HCT116 (cell line): Measurements from ENCODE around the gene SRP19. TPM values are rescaled to one million over a fixed set of nuclear protein-coding genes. Genes with fewer than 3 reads are reported as not detected.

Experiments used
- ATAC-seq: fragments of 200-7000 bp; cut with Tn5 transposase; 2 replicates; pipeline ENCODE4 v1.9.1; 2020; ENCODE audit warnings: mild to moderate bottlenecking, moderate library complexity
- BruUV-seq: library from RNA; stranded (reverse); fragments of 400-500 nt; replicated peaks from 2 replicates; lab custom pipeline; 2021; lab: Mats Ljungman, UMichigan
- CTCF ChIA-PET: fragments of 300-600 bp; sonication (Branson Sonifier 250); formaldehyde crosslinking; loops from one replicate; lab custom pipeline; 2021; ENCODE audit warnings: antibody characterized with exemption; lab: Charles Lee
- POLR2A ChIA-PET: fragments of 300-600, 350-600 bp; sonication (Branson Sonifier 250); formaldehyde crosslinking; loops from one replicate; lab custom pipeline; 2021; ENCODE audit warnings: antibody characterized with exemption; lab: Charles Lee
- RAD21 ChIA-PET, 2 experiments: fragments of 300-600 bp; sonication (Branson Sonifier 250); formaldehyde crosslinking; loops; one replicate each; lab custom pipeline; 2023; ENCODE audit warnings: low total read pairs in 2 of 2; ENCODE audit not compliant: uncharacterized antibody in 2 of 2, unreplicated experiment in 2 of 2, low non-redundant PET in 1 of 2; lab: Charles Lee
- DNase-seq: peaks from one replicate; pipeline ENCODE4 v3.0.0-alpha.2; 2010; ENCODE audit warnings: low read depth, low spot score
- H2AFZ ChIP-seq: fragments of 200-600 bp; shearing (Covaris generic), sonication (generic); 2 replicates; pipeline ENCODE4 v1.6.1; 2017; ENCODE audit warnings: low read depth, mixed run types, mixed read lengths, antibody characterized with exemption, low read length; ENCODE audit not compliant: poor library complexity, severe bottlenecking
- H3K27ac ChIP-seq: 2 replicates; pipeline ENCODE4 v1.5.1; 2012; ENCODE audit warnings: low read depth, low read length
- H3K27me3 ChIP-seq: fragments of 200-600 bp; sonication (generic); 2 replicates; pipeline ENCODE4 v1.6.1; 2016; ENCODE audit warnings: mixed run types, low read length, mixed read lengths; ENCODE audit not compliant: insufficient read depth
- H3K36me3 ChIP-seq, 2 experiments: fragments of 200-500 bp in 1 of 2; fragments of 200-600 bp in 1 of 2; sonication (Bioruptor generic) in 1 of 2; sonication (generic) in 1 of 2; 2 replicates each; pipeline versions ENCODE4 v1.5.1 to v1.6.1; 2014 to 2016; ENCODE audit warnings: low read length in 2 of 2, inconsistent platforms in 1 of 2, mixed read lengths in 1 of 2, mixed run types in 1 of 2; ENCODE audit not compliant: insufficient read depth in 2 of 2, control insufficient read depth in 1 of 2
- H3K4me1 ChIP-seq, 2 experiments: fragments of 200-600 bp in 1 of 2; sonication (generic) in 1 of 2; 2 replicates each; pipeline versions ENCODE4 v1.5.1 to v1.6.1; 2012 to 2017; ENCODE audit warnings: low read length in 2 of 2, inconsistent platforms in 1 of 2, mild to moderate bottlenecking in 1 of 2, mixed read lengths in 1 of 2, mixed run types in 1 of 2, moderate library complexity in 1 of 2; ENCODE audit not compliant: insufficient read depth in 2 of 2, control insufficient read depth in 1 of 2
- H3K4me2 ChIP-seq: fragments of 200-600 bp; sonication (generic); 2 replicates; pipeline ENCODE4 v1.6.1; 2017; ENCODE audit warnings: mixed run types, low read length, mixed read lengths
- H3K4me3 ChIP-seq, 2 experiments: fragments of 200-600 bp in 1 of 2; sonication (generic) in 1 of 2; replicated peaks in 1 of 2; 2 replicates each; pipeline ENCODE4 v1.5.1; 2011 to 2016; ENCODE audit warnings: low read length in 2 of 2, control low read depth in 1 of 2, low read depth in 1 of 2, mild to moderate bottlenecking in 1 of 2, mixed read lengths in 1 of 2, mixed run types in 1 of 2
- H3K79me2 ChIP-seq: fragments of 200-600 bp; sonication (generic); 2 replicates; pipeline ENCODE4 v1.6.1; 2017; ENCODE audit warnings: mild to moderate bottlenecking, mixed run types, low read length, moderate library complexity, mixed read lengths; ENCODE audit not compliant: insufficient read depth
- H3K9ac ChIP-seq: fragments of 200-600 bp; sonication (generic); 2 replicates; pipeline ENCODE4 v1.6.1; 2016; ENCODE audit warnings: low read length, mixed read lengths
- H3K9me2 ChIP-seq: fragments of 200-600 bp; sonication (generic), shearing (Covaris generic); 2 replicates; pipeline ENCODE4 v1.6.1; 2017; ENCODE audit warnings: mixed run types, mild to moderate bottlenecking, moderate library complexity; ENCODE audit not compliant: insufficient read depth
- H3K9me3 ChIP-seq, 2 experiments: fragments of 200-500 bp in 1 of 2; fragments of 200-600 bp in 1 of 2; sonication (Bioruptor generic) in 1 of 2; sonication (generic) in 1 of 2; 2 replicates each; pipeline ENCODE4 v1.6.1; 2014 to 2017; ENCODE audit warnings: low read length in 2 of 2, mixed read lengths in 2 of 2, inconsistent platforms in 1 of 2, low read depth in 1 of 2, mild to moderate bottlenecking in 1 of 2, mixed run types in 1 of 2, moderate library complexity in 1 of 2; ENCODE audit not compliant: control insufficient read depth in 1 of 2, insufficient read depth in 1 of 2
- H4K20me1 ChIP-seq: fragments of 200-600 bp; sonication (generic), shearing (Covaris generic); 2 replicates; pipeline ENCODE4 v1.6.1; 2017; ENCODE audit warnings: mixed run types, mild to moderate bottlenecking, moderate library complexity; ENCODE audit not compliant: insufficient read depth
- ATF3 ChIP-seq: IDR thresholded peaks from 2 replicates; pipeline ENCODE4 v1.6.1; 2012
- CBX3 ChIP-seq: IDR thresholded peaks from 2 replicates; pipeline ENCODE4 v1.6.1; 2012; ENCODE audit warnings: low read depth
- CEBPB ChIP-seq: IDR thresholded peaks from 2 replicates; pipeline ENCODE4 v1.6.1; 2012; ENCODE audit warnings: low read depth
- EGR1 ChIP-seq: IDR thresholded peaks from 2 replicates; pipeline ENCODE4 v1.6.1; 2012; ENCODE audit warnings: low read depth
- ELF1 ChIP-seq: IDR thresholded peaks from 2 replicates; pipeline ENCODE4 v1.6.1; 2012; ENCODE audit warnings: low read depth, borderline replicate concordance
- EZH2phosphoT487 ChIP-seq: fragments of 200-600 bp; IDR thresholded peaks from 2 replicates; pipeline ENCODE4 v1.6.1; 2018; ENCODE audit warnings: antibody characterized with exemption, borderline replicate concordance
- JUND ChIP-seq: IDR thresholded peaks from 2 replicates; pipeline ENCODE4 v1.6.1; 2012
- MAX ChIP-seq: IDR thresholded peaks from 2 replicates; pipeline ENCODE4 v1.6.1; 2012
- POLR2AphosphoS5 ChIP-seq: IDR thresholded peaks from 2 replicates; pipeline ENCODE4 v1.6.1; 2011; ENCODE audit warnings: mild to moderate bottlenecking, low read depth, low read length, moderate library complexity
- SIN3A ChIP-seq: IDR thresholded peaks from 2 replicates; pipeline ENCODE4 v1.6.1; 2012; ENCODE audit warnings: low read depth
- SP1 ChIP-seq: IDR thresholded peaks from 2 replicates; pipeline ENCODE4 v1.6.1; 2012; ENCODE audit warnings: low read depth
- SRF ChIP-seq: IDR thresholded peaks from 2 replicates; pipeline ENCODE4 v1.6.1; 2012; ENCODE audit warnings: low read depth
- TCF7L2 ChIP-seq: IDR thresholded peaks from 2 replicates; pipeline ENCODE4 v1.7.0; 2011; ENCODE audit warnings: borderline replicate concordance, inconsistent platforms; ENCODE audit not compliant: insufficient read depth, insufficient read length; ENCODE audit errors: extremely low read depth
- ZBTB33 ChIP-seq: IDR thresholded peaks from 2 replicates; pipeline ENCODE4 v1.6.1; 2011; ENCODE audit warnings: mild to moderate bottlenecking, low read length, moderate library complexity; ENCODE audit not compliant: insufficient replicate concordance; ENCODE audit errors: extremely low read depth
- ZFX ChIP-seq: fragments of 450-650 bp; IDR thresholded peaks from 2 replicates; pipeline ENCODE4 v1.6.1; 2017
- ZNF274 ChIP-seq: fragments of 200-500 bp; sonication (Bioruptor generic); IDR thresholded peaks from 2 replicates; pipeline ENCODE4 v1.6.1; 2014; ENCODE audit warnings: mild to moderate bottlenecking, low read depth, low read length, inconsistent platforms
- intact Hi-C: fragments of 100-400 bp; cut with micrococcal nuclease; formaldehyde crosslinking; loops from 2 replicates; pipeline ENCODE4 v1.10.0; 2022
- total RNA-seq: library from RNA; stranded (reverse); gene quantifications from one replicate; pipeline ENCODE4 v1.2.1, GENCODE V29; 2021; ENCODE audit not compliant: unreplicated experiment
- TF ChIP-seq, protein P1 (sequence below): IDR thresholded peaks from 2 replicates; pipeline ENCODE4 v1.6.1; 2012; ENCODE audit warnings: low read depth

The SRP19 gene
- total RNA-seq, 1 experiment from 2014 or later, result 45.3 TPM

DNA sequence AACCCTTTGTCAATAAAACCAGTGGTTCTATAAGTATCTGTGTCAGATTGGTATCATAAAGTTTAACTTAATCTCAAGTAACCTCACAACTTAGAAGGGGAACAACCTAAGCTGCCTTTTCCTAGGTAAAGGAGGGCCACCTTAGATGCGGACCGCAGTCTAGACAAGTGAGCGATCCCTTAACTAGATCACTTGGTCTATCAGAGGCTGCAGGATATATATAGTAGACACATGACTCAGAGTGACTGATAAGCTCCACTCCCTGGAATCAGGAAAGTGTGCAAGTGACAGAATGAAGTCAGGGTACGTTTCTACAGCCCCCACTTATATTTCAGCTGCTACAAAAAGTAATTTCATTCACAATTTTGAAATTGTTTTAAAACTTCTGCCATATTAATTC, 53.5 kb downstream of the SRP19 start (continued):
- TF ChIP-seq, protein P1, sequence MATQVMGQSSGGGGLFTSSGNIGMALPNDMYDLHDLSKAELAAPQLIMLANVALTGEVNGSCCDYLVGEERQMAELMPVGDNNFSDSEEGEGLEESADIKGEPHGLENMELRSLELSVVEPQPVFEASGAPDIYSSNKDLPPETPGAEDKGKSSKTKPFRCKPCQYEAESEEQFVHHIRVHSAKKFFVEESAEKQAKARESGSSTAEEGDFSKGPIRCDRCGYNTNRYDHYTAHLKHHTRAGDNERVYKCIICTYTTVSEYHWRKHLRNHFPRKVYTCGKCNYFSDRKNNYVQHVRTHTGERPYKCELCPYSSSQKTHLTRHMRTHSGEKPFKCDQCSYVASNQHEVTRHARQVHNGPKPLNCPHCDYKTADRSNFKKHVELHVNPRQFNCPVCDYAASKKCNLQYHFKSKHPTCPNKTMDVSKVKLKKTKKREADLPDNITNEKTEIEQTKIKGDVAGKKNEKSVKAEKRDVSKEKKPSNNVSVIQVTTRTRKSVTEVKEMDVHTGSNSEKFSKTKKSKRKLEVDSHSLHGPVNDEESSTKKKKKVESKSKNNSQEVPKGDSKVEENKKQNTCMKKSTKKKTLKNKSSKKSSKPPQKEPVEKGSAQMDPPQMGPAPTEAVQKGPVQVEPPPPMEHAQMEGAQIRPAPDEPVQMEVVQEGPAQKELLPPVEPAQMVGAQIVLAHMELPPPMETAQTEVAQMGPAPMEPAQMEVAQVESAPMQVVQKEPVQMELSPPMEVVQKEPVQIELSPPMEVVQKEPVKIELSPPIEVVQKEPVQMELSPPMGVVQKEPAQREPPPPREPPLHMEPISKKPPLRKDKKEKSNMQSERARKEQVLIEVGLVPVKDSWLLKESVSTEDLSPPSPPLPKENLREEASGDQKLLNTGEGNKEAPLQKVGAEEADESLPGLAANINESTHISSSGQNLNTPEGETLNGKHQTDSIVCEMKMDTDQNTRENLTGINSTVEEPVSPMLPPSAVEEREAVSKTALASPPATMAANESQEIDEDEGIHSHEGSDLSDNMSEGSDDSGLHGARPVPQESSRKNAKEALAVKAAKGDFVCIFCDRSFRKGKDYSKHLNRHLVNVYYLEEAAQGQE, result no peak
- no peak for TF ChIP-seq CBX3

DNA sequence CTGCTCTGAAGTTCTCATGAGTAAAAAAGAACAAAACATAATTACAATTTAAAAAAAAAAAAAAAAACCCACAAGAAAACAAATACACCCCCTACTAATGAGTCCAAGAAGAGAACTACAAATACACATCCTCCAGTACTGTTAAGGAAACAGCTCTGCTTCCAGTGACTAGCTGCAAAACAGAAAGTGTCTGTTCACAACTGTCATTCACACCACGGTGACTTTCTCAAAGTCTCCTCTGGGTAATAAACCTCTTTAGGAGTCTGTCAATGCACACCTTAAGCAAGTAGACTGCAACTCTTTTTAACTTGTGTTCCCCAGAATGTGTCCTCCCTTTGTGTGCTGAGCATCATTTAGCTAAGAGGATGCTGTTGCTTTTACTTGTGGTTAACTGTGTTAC, 54.7 kb downstream of the SRP19 start:
- H3K4me3 ChIP-seq, result no peak overlapping the region
- ChIA-PET RAD21 (no interaction called here), POLR2A (no interaction called here), CTCF (no interaction called here)
- TF ChIP-seq JUND (no peak), TCF7L2 (no peak), MAX (no peak), EGR1 (no peak), ZBTB33 (no peak), SIN3A (no peak), CEBPB (no peak), SP1 (no peak), ELF1 (no peak), CBX3 (no peak), ATF3 (no peak), EZH2phosphoT487 (no peak), POLR2AphosphoS5 (no peak), SRF (no peak), ZNF274 (no peak), ZFX (no peak)
- TF ChIP-seq, protein P1, result no peak
- DNase-seq (no peak), ATAC-seq (no peak)
- no peak overlapping the region for H3K4me2 ChIP-seq
- intact Hi-C loops, result no loop called here
- no peak overlapping the region for H3K27ac ChIP-seq
- peaks cover 3 to 10% of the 10 kb centered on the region in 2 experiments; a peak in 3 of 4 replicates for H3K4me1 ChIP-seq
- no peak overlapping the region for H2AFZ ChIP-seq
- H3K9me2 ChIP-seq, result no peaks in the 10 kb centered on the region
- no peak overlapping the region for H3K9ac ChIP-seq
- no TSS peak for BruUV-seq
- H4K20me1 ChIP-seq, result no peaks in the 10 kb centered on the region
- H3K27me3 ChIP-seq, result no peaks in the 10 kb centered on the region
- H3K79me2 ChIP-seq, result peaks cover 87% of the 10 kb centered on the region
- H3K36me3 ChIP-seq, result peaks cover 8 to 22% of the 10 kb centered on the region in 2 experiments; a peak in 3 of 4 replicates
- H3K9me3 ChIP-seq, result no peaks in the 10 kb centered on the region
